Measurements from ENCODE around the gene UGT2B7. TPM values are rescaled to one million over a fixed set of nuclear protein-coding genes. Genes with fewer than 3 reads are reported as not detected.

The UGT2B7 gene
- total RNA-seq, 4 donors from 2014 or later: 0.58 to 22.2 (median 2.0) TPM; not detected in 1

DNA sequence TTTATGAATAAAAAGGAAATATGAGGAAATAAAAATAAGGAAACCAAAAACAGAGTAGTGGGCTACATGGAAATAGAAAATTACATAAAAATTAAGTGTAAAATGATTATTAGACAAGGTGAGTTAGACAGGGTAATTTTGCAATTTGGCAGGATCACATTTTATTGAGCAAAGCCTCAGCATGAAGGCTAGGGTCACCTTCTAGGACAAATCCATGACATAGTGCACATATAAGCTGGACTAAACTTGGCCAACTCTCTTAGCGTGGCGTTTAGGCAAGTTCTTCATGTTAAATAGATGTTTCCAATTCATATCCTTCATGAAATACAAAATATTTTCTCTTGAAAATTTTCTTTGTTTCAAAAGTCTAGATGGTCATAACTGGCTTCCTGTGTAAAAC, 25.7 kb upstream of the UGT2B7 start:
- no peak for DNase-seq
- H3K36me3 ChIP-seq: no peaks in the 10 kb centered on the region
- TF ChIP-seq, protein P1, sequence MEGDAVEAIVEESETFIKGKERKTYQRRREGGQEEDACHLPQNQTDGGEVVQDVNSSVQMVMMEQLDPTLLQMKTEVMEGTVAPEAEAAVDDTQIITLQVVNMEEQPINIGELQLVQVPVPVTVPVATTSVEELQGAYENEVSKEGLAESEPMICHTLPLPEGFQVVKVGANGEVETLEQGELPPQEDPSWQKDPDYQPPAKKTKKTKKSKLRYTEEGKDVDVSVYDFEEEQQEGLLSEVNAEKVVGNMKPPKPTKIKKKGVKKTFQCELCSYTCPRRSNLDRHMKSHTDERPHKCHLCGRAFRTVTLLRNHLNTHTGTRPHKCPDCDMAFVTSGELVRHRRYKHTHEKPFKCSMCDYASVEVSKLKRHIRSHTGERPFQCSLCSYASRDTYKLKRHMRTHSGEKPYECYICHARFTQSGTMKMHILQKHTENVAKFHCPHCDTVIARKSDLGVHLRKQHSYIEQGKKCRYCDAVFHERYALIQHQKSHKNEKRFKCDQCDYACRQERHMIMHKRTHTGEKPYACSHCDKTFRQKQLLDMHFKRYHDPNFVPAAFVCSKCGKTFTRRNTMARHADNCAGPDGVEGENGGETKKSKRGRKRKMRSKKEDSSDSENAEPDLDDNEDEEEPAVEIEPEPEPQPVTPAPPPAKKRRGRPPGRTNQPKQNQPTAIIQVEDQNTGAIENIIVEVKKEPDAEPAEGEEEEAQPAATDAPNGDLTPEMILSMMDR (IDR thresholded peaks at IDR 0.05): no peak
- TF ChIP-seq POLR2A (IDR thresholded peaks at IDR 0.05): no peak
- H3K9me3 ChIP-seq: no peaks in the 10 kb centered on the region
- no peaks in the 10 kb centered on the region for H3K4me1 ChIP-seq
- H3K27ac ChIP-seq: no peak overlapping the region
- intact Hi-C loops (cut with DNase I; ENCODE audit: low total_unique reads): no loop called here
- H3K27me3 ChIP-seq: no peaks in the 10 kb centered on the region
- H3K4me3 ChIP-seq: no peak overlapping the region

DNA sequence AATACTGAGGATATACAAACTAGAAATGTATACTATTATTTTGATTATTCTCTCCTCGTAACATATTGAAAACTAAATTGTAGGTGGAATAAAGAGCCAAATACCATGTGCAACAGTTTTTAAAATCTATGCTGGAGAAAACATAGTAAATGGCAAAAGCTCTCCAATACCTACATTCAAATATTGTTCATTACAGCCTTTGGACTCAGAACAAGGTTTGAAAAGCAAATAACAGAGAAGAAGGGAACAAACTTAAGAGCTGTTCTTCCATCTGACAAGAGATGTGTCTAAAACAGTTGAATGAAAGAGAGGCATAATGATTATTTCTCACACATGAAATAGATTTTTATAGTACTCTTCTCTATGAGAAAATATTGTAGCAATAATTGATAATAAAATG, 25.0 kb upstream of the UGT2B7 start:
- TF ChIP-seq, protein P1 (IDR thresholded peaks at IDR 0.05): no peak
- TF ChIP-seq POLR2A (IDR thresholded peaks at IDR 0.05): no peak
- DNase-seq: no peak
- no peak overlapping the region for H3K4me3 ChIP-seq
- H3K4me1 ChIP-seq: no peaks in the 10 kb centered on the region
- H3K9me3 ChIP-seq: no peaks in the 10 kb centered on the region
- no peaks in the 10 kb centered on the region for H3K27me3 ChIP-seq
- intact Hi-C loops (cut with DNase I; ENCODE audit: low total_unique reads): no loop called here
- no peaks in the 10 kb centered on the region for H3K36me3 ChIP-seq
- H3K27ac ChIP-seq: no peak overlapping the region

DNA sequence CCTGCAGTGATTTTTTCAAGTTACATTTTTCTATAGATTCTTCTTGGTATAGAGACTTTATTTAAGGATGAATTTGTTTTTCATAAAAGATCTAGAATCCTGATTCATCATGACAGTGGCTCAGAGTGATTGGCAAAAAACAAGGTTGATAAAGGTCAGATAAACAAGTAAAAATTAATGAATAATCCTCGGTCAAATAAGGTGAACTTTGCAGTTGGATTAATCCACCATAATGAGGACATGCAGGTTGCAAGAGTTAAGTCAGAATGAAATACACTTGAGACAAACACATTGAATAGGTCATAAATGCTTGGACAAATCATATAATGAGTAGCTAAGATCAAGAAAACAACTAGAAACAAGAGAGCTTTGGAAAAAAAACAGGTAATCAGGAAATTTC, 22.9 kb upstream of the UGT2B7 start:
- Histone ChIP-seq H3K27ac (no peak overlapping the region), H3K36me3 (no peaks in the 10 kb centered on the region), H3K9me3 (no peaks in the 10 kb centered on the region), H3K4me3 (no peak overlapping the region), H3K4me1 (no peaks in the 10 kb centered on the region), H3K27me3 (no peaks in the 10 kb centered on the region)
- intact Hi-C loops (cut with DNase I; ENCODE audit: low total_unique reads): no loop called here
- TF ChIP-seq POLR2A (IDR thresholded peaks at IDR 0.05): no peak
- TF ChIP-seq, protein P1 (IDR thresholded peaks at IDR 0.05): no peak
- DNase-seq: no peak

DNA sequence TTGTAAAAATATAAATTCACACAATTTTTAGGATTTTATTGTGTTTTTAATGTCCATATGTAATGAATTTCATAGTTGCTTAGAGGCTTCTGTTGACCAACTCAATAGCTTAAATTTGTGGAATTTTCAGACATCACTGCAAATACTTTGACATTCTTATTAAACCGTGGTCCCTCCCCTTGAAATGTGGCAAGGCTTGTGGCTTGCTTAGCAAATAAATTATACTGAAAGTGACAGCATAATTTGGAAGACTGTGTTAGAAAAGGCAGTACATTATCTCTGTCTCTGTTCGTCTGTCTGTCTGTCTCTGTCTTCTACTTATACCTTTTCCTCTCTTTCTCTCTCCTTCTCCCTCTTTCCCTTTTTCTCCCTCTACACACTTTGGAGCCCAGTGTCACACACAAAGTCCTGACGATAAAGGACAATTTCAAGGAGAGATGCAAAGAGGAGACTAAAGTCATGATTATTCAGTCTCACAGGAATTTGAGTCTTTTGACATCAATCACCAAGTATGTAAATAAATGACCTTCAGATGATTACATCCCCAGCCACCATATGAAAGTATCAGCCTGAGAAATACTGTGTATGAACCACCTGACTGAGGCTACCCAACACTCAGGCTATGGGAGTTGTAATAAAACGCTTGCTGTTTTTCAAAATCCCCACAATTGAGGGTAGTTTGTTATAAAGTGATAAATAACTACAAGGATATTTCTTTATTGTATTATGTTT, 21.0 kb upstream of the UGT2B7 start:
- no peak overlapping the region for H3K27ac ChIP-seq
- H3K4me3 ChIP-seq: no peak overlapping the region
- TF ChIP-seq, protein P1 (IDR thresholded peaks at IDR 0.05): no peak
- no peak for TF ChIP-seq POLR2A (IDR thresholded peaks at IDR 0.05)
- DNase-seq: no peak
- no peaks in the 10 kb centered on the region for H3K4me1 ChIP-seq
- H3K27me3 ChIP-seq: no peaks in the 10 kb centered on the region
- H3K9me3 ChIP-seq: no peaks in the 10 kb centered on the region
- intact Hi-C loops (cut with DNase I; ENCODE audit: low total_unique reads): no loop called here
- no peaks in the 10 kb centered on the region for H3K36me3 ChIP-seq

DNA sequence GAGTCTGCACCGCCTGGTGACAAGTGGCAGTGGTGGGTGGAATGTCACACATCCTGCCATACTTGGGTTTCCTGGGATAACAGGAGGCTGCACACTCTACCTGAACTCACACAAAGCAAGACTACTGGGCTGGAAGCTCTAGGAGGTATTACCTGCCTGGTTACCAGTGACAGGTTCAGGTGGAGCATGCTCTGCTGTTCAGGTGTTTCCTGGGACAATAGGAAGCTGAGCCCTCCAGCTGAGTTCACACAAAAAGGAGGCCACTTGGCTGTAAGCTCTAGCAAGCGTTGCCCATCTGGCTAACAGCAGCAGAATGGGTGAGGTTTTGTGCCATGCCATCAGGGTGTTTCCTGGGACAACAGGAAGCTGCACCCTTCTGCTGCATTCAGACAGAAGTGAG, 17.4 kb upstream of the UGT2B7 start:
- Histone ChIP-seq H3K9me3 (no peaks in the 10 kb centered on the region), H3K4me3 (no peak overlapping the region), H3K27me3 (no peaks in the 10 kb centered on the region), H3K4me1 (no peaks in the 10 kb centered on the region), H3K27ac (no peak overlapping the region), H3K36me3 (no peaks in the 10 kb centered on the region)
- TF ChIP-seq, protein P1 (IDR thresholded peaks at IDR 0.05): no peak
- TF ChIP-seq POLR2A (IDR thresholded peaks at IDR 0.05): no peak
- intact Hi-C loops (cut with DNase I; ENCODE audit: low total_unique reads): no loop called here
- DNase-seq: no peak

Measured in uterus (tissue), 4 donors.